T-helper 1 cell treated with Interleukin-12 subunit alpha and Interleukin-12 subunit beta and Interleukin-4 antibody, amounts not matched to agents 30 ng/mL and 1 ng/mL, for 36 hours (primary cell): ENCODE measurements around the gene FOXA2. TPM values are rescaled to one million over a fixed set of nuclear protein-coding genes. Genes with fewer than 3 reads are reported as not detected.
"Not testable (repeated sequence)": the region's sequence is repeated elsewhere in the genome, so short reads cannot be mapped to it uniquely, and the experiment has no call there.

Experiments
- intact Hi-C: fragments of 100-400 bp; cut with micrococcal nuclease; formaldehyde crosslinking; loops from one replicate; pipeline ENCODE4 v1.15.1; 2024
- total RNA-seq: library from RNA; stranded (reverse); gene quantifications from 2 replicates; pipeline ENCODE4 v1.2.3, GENCODE V29; 2022

FOXA2 gene
- not detected in 2 replicates for total RNA-seq

DNA sequence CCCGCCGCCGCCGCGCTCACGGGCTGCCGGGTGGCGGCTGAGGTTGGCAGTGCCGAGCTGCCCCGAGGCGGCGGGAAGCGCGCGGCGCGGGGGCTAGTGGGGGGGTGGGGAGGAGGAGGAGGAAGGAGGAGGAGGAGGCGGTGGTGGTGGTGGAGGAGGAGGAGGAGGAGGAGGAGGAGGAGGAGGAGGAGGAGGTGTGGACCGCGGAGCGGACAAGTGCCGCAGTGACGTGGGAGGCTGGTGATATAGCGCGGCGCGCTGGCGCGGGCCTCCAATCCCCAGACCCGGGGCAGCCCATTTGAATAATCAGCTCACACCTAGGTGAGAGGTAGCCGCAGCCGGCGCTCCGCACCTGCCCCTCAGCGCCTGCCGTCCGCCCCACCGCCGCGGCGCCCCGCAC is at the start of gene FOXA2:
Gene FOXA2, minus strand, starts transcription at position 51 of the 400 bp plus-strand sequence. CDS start 294 bp downstream, outside the sequence.
- intact Hi-C loops = loop anchor here (5.0 kb wide), 1 partner anchor 1077 kb away; no protein-coding TSS in a partner anchor

DNA sequence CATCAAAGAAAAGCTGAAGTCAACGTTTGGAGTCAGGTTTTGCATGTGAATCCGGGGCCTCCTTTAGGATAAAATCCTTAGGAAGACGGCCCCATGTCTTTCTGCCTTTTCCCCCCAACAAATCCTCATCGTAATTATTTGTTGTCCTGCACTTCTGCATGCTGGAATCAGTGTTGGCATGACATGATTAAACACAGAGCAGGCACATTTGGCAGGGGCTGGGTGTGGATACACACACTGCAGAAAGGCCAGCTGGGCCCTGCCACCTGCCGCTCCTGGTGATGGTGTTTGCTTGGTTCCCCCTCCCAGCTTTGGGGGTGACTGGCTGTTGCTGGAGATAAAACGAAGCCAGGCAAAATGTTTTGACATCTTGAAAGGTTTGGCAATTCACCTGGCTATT is 46.3 kb upstream of the FOXA2 start:
- intact Hi-C loops = no loop called here

- intact Hi-C loops = no loop called here
Measured at GRCh38 chr20:22629927-22630326, 45.6 kb upstream of the FOXA2 start.

GRCh38 chr20:22629447-22629846 is 45.1 kb upstream of the FOXA2 start:
- intact Hi-C loops = no loop called here

DNA sequence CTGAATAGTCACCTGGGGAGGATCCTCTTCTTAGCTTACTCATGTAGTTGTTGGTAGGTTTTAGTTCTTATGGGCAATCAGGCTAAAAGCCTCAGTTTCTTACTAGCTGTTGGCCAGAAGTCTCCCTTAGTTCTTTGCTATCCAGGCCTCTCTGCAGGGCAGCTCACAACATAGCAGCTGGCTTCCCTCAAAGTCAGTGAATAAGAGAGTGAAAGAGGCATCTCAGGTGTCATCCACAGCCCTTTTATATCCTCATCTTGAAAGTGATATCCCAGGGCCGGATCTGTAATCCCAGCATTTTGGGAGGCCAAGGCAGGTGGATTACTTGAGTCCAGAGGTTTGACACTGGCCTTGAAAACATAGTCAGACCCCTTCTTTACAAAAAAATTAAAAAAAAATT is 42.1 kb upstream of the FOXA2 start:
- intact Hi-C loops = no loop called here

DNA sequence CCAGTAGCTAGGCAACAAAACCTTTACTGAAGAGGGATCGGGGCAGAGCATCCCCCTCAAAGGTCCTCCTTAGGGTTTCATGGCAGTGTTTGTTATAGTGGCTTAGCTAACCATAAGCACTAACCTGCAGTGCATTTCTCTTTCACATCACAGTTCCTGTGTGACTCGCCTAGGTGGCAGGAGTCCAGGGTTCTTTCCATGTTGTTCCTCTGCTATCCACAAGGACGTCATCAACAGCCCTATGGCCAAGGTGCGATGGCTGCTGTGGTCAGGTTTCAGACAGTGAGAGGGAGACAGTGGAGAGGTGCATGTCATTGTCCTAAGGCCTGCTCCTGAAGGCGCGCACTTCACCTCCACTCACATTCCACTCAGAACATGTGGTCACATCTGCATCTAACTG is 38.8 kb upstream of the FOXA2 start:
- intact Hi-C loops = no loop called here

DNA sequence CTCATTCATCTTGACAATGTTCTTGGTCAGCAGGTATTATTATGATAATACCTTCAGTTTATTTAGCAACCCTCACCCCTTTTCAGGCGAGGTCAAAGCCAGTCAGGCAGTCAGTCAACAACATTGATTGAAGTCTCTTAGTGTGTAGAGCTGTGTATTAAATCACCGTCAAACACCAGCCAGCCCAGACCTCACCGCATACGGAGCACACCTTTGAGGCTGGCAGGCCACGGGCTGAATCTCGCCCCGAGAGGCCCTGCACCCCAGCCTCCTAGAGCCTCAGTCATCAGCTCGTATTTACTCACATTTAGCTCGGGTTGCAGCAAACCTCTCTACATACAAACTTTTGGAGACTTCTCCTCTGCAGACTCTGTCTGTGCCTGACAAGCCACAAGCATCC is 36.0 kb upstream of the FOXA2 start:
- intact Hi-C loops = no loop called here

DNA sequence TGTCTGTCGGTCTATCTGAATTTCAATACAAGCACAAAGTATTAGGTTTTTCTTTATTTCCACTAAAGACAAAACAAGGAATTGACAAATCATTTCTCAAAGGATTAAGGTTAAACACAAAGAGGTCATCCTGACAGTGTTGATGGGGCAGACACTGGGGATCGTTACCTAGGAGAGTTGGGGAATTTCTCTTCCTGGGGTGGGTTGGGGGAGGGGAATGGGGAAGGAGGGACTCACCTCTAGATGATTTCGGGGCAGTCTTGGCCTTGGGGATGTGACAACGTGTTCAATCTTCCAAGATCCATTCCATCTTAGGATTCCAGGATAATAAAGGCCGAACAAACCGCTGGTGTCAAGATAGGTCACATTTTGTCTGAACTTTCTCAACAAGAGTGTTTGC is 35.4 kb upstream of the FOXA2 start:
- intact Hi-C loops = no loop called here

DNA sequence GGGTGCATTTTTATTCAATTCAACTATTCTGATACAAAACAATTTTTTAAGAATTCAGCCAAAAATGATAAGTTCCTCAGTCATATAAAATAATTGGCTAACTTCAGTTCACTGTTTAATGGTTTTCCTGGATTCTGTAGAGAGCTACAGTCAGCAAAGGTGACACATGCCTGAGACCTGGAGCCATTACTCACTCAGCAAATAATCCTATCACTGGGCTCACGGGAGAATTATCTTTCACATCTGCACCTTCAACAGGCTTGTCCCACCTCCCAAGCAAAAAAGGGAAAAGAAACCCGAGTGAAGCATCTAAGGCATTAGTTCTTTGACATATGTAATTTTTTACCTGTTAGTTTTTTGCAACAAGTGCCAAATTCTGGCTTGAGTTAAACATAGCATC is 34.9 kb upstream of the FOXA2 start:
- intact Hi-C loops = no loop called here

- intact Hi-C loops = no loop called here
Measured at GRCh38 chr20:22617160-22617559, 32.8 kb upstream of the FOXA2 start.

GRCh38 chr20:22616551-22616950 is 32.2 kb upstream of the FOXA2 start:
- intact Hi-C loops = no loop called here

- intact Hi-C loops = no loop called here
Measured at GRCh38 chr20:22615425-22615824, 31.1 kb upstream of the FOXA2 start.

DNA sequence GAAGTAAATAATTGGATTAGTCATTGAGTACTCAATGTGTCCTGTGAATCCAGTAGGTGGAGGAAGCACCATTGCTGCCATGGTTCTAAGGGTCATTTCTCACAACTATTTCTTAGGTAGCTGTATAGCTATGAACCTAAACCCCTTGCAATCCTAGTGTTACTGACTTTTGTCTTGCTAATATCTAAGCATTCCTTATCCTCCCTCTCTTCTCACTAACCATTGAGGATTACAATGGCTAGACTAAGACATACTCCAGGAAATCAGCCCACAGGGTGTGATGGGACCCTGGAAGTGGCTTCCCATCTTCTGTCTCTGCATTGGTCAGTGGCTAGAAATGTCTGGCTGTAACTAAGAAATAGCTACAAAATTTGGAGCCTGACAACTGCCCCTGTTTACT is 27.3 kb upstream of the FOXA2 start:
- intact Hi-C loops = no loop called here

- intact Hi-C loops = no loop called here
Measured at GRCh38 chr20:22607695-22608094, 23.3 kb upstream of the FOXA2 start.

DNA sequence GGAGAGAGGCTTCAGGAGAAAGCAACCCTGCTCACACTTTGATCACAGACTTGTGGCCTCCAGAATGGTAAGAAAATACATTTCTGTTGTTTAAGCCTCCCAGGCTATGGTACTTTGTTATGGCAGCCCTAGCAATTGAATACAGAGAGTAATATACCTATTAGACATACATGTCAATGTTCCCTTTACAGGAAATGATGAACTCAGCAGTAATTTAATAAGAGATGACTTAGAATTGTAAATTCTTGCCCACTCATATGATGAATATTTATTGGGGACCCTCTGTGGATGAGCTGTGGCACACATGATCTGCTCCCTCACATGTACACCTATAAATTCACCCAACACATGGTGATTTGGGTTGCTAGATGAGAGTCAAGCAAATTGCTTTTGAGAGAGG is 20.4 kb upstream of the FOXA2 start:
- intact Hi-C loops = no loop called here

- intact Hi-C loops = no loop called here
Measured at GRCh38 chr20:22601361-22602141, 17.2 kb upstream of the FOXA2 start.

DNA sequence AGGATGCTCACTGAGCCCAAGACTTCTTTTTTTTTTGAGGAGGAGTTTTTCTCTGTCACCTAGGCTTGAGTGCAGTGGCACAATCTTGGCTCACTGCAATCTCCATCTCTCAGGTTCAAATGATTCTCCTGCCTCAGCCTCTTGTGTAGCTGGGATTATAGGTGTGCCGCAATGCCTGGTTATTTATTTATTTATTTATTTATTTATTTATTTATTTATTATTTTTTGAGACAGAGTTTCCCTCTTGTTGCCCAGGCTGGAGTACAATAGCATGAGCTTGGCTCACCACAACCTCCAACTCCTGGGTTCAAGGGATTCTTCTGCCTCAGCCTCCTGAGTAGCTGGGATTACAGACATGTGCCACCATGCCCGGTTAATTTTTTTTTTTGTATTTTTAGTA is 14.9 kb upstream of the FOXA2 start:
- intact Hi-C loops = not testable (repeated sequence)

DNA sequence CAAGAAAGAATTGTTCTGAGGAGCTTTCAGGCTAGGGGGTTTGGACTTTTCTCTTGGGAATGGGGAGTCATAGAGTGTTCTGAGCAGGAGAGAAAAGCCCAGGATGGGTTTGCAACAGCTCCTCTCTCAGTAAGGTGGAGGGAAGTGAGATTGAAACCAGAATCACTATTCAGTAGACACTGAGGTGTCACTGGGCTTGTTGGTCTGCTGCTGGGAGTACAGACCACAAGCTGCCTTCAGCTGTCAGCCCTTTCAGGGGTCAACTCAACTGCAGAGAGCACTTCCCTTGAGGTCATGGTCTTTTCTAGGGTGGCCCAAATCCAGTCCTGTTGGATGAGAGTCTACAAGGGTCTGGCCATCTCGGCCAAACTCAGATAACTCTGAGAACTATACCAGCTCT is 12.9 kb upstream of the FOXA2 start:
- intact Hi-C loops = no loop called here

GRCh38 chr20:22590662-22591061 is 6.3 kb upstream of the FOXA2 start:
- intact Hi-C loops = no loop called here

DNA sequence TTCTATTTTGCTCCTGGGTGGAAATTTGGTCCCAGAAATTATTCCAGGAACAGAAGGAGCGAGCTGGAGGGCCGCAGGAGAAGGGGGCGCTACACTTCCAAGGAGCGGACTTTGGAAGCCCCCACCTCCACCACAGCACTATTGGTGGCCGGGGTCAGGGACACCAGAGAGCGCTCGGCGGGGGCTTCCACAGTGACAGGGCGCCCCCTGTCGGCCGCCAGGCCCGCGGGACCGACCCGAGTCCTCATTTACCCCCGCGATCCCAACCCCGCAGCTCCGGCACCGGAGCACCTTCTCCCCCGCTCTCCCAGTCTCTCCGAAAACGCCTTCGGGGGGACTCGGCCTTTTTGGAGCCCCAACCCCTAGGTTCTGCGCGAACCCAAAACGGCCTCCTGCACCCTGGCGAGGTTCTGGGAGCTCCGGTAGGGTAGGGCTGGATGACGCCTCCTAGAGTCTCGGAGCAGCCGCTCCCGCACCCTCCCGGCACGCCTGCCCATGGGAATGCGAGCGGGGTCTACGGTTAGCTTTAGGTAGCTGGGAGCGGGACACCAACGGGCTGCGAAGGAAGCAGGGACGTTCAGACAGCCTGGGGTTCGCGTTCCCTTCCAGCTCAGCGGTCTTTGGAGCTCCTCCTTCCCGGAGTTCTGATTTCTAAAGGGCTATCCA is 2.4 kb upstream of the FOXA2 start:
- intact Hi-C loops = loop anchor here (1.0 kb wide), 1 partner anchor 247 kb away; no protein-coding TSS in a partner anchor

GRCh38 chr20:22585786-22586493 is 1.6 kb upstream of the FOXA2 start:
- intact Hi-C loops = loop anchor here (1.0 kb wide), 1 partner anchor 247 kb away; no protein-coding TSS in a partner anchor
